ENCODE data around the gene TEKTIP1.
A peak's percentile ranks its signal among the peaks of the same experiment; 100 is the strongest.

The TEKTIP1 gene

GRCh38 chr19:3538258-3538929 lies 580 bp upstream of the TEKTIP1 start:
- DNase-seq: no peak

GRCh38 chr19:3539756-3540118 lies 763 bp downstream of the TEKTIP1 start:
- no peak for DNase-seq

GRCh38 chr19:3543150-3544057 lies 4.4 kb downstream of the TEKTIP1 start:
- no peak for DNase-seq

- DNase-seq: no peak
Measured at GRCh38 chr19:3544058-3544376, 5.0 kb downstream of the TEKTIP1 start.

GRCh38 chr19:3544742-3545668 lies 6.0 kb downstream of the TEKTIP1 start:
- DNase-seq: peak; percentile 60

GRCh38 chr19:3545669-3546034 lies 6.7 kb downstream of the TEKTIP1 start:
- no peak for DNase-seq

- DNase-seq: no peak
Measured at GRCh38 chr19:3546119-3546518, 7.1 kb downstream of the TEKTIP1 start.

- DNase-seq: no peak
Measured at GRCh38 chr19:3547301-3547731, 8.3 kb downstream of the TEKTIP1 start.

GRCh38 chr19:3547767-3548282 lies 8.9 kb downstream of the TEKTIP1 start:
- no peak for DNase-seq

- peak; percentile 67 for DNase-seq
Measured at GRCh38 chr19:3548606-3549005, 9.6 kb downstream of the TEKTIP1 start.

- DNase-seq: no peak
Measured at GRCh38 chr19:3549816-3550215, 10.8 kb downstream of the TEKTIP1 start.

GRCh38 chr19:3550947-3551791 lies 12.2 kb downstream of the TEKTIP1 start:
- no peak for DNase-seq

- DNase-seq: no peak
Measured at GRCh38 chr19:3551792-3552095, 12.8 kb downstream of the TEKTIP1 start.

GRCh38 chr19:3554254-3555083 lies 15.5 kb downstream of the TEKTIP1 start:
- peak; percentile 51 for DNase-seq

GRCh38 chr19:3555653-3556422 lies 16.9 kb downstream of the TEKTIP1 start:
- DNase-seq: no peak

GRCh38 chr19:3556423-3556977 lies 17.5 kb downstream of the TEKTIP1 start:
- DNase-seq: no peak

- DNase-seq: peak; percentile 51
Measured at GRCh38 chr19:3556978-3557460, 18.0 kb downstream of the TEKTIP1 start.

- DNase-seq: peak; percentile 90
Measured at GRCh38 chr19:3557461-3558248, 18.7 kb downstream of the TEKTIP1 start, which contains the start of gene MFSD12. MFSD12 (minus strand) TSS chr19:3557586; CDS start chr19:3557403, 183 bp downstream.

Measured in CD4-positive, alpha-beta T cell treated with Interferon gamma for 1 hour (primary cell).